Ascending aorta (tissue), 2 donors: ENCODE measurements around the gene CFAP43. TPM values are rescaled to one million over a fixed set of nuclear protein-coding genes. Genes with fewer than 3 reads are reported as not detected.

ENCODE experiments used
- DNase-seq, 2 donors: peaks; one replicate each; pipeline ENCODE4 v3.0.0-alpha.2; 2019; ENCODE audit warnings: low spot score in 2 of 2
- H3K27ac ChIP-seq, 2 donors: fragments of 200-600 bp; sonication (generic); one replicate each; pipeline ENCODE4 v1.5.1; 2016 to 2017; ENCODE audit warnings: mild to moderate bottlenecking in 1 of 2
- H3K27me3 ChIP-seq: fragments of 200-600 bp; sonication (generic); one replicate; pipeline ENCODE4 v1.5.1; 2017
- H3K36me3 ChIP-seq, 2 donors: fragments of 200-600 bp; sonication (generic); one replicate each; pipeline ENCODE4 v1.5.1; 2016
- H3K4me1 ChIP-seq, 2 donors: fragments of 200-600 bp; sonication (generic); one replicate each; pipeline ENCODE4 v1.5.1; 2016 to 2017; ENCODE audit warnings: mild to moderate bottlenecking in 1 of 2
- H3K4me3 ChIP-seq, 2 donors: fragments of 200-600 bp; sonication (generic); one replicate each; pipeline ENCODE4 v1.5.1; 2016 to 2017; ENCODE audit warnings: mild to moderate bottlenecking in 1 of 2
- H3K9me3 ChIP-seq, 2 donors: fragments of 200-600 bp; sonication (generic); one replicate each; pipeline ENCODE4 v1.5.1; 2016
- intact Hi-C: fragments of 100-400 bp; cut with DNase I; formaldehyde crosslinking; loops from one replicate; pipeline ENCODE4 v1.15.1; 2023
- total RNA-seq: library from RNA; depleted of rRNA; stranded (reverse); fragments of >200 nt; gene quantifications from one replicate; pipeline ENCODE4 v1.1.0, GENCODE V29; 2016
- TF ChIP-seq, protein P1 (sequence below), 3 experiments: fragments of 200-600 bp in 2 of 3; fragments of 450-650 bp in 1 of 3; sonication (generic) in 2 of 3; IDR thresholded peaks; one replicate each; pipeline ENCODE4 v1.5.1; 2016 to 2019; ENCODE audit warnings: antibody characterized with exemption in 3 of 3, mild to moderate bottlenecking in 1 of 3, moderate library complexity in 1 of 3

Gene CFAP43
- total RNA-seq, 1 donor from 2014 or later, result 0.96 TPM

DNA sequence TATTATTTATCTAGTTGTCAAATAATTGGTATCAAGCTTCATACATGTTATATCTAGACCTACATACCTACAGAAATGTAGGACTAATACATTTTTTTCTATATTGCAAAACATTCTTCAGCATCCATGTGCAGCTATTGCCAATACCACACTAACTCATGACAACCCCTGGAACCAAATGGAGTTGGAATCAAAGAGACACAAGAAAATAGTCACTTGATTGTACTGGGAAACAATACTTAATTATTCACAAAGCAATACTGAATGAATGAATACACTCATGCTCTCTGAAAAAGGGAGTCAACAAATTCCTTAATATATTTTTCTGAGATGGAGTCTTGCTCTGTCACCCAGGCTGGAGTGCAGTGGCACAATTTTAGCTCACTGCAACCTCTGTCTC, 10.4 kb upstream of the CFAP43 start:
- DNase-seq, result no peak
- H3K4me1 ChIP-seq, result no peaks in the 10 kb centered on the region
- intact Hi-C loops, result no loop called here
- TF ChIP-seq, protein P1, sequence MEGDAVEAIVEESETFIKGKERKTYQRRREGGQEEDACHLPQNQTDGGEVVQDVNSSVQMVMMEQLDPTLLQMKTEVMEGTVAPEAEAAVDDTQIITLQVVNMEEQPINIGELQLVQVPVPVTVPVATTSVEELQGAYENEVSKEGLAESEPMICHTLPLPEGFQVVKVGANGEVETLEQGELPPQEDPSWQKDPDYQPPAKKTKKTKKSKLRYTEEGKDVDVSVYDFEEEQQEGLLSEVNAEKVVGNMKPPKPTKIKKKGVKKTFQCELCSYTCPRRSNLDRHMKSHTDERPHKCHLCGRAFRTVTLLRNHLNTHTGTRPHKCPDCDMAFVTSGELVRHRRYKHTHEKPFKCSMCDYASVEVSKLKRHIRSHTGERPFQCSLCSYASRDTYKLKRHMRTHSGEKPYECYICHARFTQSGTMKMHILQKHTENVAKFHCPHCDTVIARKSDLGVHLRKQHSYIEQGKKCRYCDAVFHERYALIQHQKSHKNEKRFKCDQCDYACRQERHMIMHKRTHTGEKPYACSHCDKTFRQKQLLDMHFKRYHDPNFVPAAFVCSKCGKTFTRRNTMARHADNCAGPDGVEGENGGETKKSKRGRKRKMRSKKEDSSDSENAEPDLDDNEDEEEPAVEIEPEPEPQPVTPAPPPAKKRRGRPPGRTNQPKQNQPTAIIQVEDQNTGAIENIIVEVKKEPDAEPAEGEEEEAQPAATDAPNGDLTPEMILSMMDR (IDR thresholded peaks at IDR 0.05), result no peak
- H3K27me3 ChIP-seq, result no peaks in the 10 kb centered on the region
- no peaks in the 10 kb centered on the region for H3K36me3 ChIP-seq
- H3K27ac ChIP-seq, result no peak overlapping the region
- H3K9me3 ChIP-seq, result no peaks in the 10 kb centered on the region
- H3K4me3 ChIP-seq, result no peak overlapping the region

DNA sequence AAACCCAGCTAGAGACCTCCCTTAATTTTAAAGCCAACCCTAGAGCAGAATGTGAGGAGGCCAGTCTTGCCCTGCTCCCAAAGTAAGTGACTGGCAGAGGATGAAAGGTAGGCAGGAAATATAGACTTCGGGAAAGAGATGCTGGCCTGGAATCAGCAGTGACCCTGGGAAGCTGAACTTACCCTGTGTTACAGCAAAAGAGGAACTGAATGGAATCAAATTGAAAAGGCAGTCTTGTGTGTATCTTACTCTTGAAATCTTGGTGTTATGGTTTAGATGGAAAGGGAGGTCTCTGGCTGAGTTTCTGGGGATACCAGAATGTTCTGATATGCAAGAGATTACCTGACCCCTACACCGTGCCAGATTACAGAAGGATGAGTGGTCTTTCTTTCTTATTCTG, 7.9 kb upstream of the CFAP43 start:
- Histone ChIP-seq H3K36me3 (no peaks in the 10 kb centered on the region), H3K27me3 (no peaks in the 10 kb centered on the region), H3K4me3 (no peak overlapping the region), H3K27ac (no peak overlapping the region), H3K9me3 (no peaks in the 10 kb centered on the region), H3K4me1 (no peaks in the 10 kb centered on the region)
- intact Hi-C loops, result no loop called here
- no peak for DNase-seq
- TF ChIP-seq, protein P1 (IDR thresholded peaks at IDR 0.05), result no peak

DNA sequence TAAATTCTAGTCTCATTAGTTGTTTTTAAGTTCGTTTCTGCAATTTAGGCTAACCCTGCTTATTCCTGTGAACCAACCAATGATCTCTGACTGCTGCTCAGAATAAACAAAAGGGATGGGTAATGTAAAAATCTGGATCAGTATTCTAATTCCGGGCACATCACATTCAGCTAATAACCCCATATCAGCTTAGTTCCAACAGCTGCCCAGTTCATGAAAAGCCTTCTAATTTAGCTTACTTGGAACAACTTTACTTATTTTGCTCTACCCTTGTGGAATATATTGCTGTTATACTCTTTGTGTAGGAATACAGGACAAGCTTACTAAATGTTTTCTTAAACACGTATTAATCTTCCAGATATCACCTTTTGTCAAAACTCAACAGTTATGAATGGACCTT, 3.6 kb upstream of the CFAP43 start:
- TF ChIP-seq, protein P1 (IDR thresholded peaks at IDR 0.05), result no peak
- H3K4me1 ChIP-seq, result peaks cover 0 to 7% of the 10 kb centered on the region in 2 donors
- intact Hi-C loops, result no loop called here
- no peak for DNase-seq
- no peaks in the 10 kb centered on the region for H3K27me3 ChIP-seq
- no peak overlapping the region for H3K27ac ChIP-seq
- H3K4me3 ChIP-seq, result no peak overlapping the region
- H3K9me3 ChIP-seq, result no peaks in the 10 kb centered on the region
- H3K36me3 ChIP-seq, result no peaks in the 10 kb centered on the region

DNA sequence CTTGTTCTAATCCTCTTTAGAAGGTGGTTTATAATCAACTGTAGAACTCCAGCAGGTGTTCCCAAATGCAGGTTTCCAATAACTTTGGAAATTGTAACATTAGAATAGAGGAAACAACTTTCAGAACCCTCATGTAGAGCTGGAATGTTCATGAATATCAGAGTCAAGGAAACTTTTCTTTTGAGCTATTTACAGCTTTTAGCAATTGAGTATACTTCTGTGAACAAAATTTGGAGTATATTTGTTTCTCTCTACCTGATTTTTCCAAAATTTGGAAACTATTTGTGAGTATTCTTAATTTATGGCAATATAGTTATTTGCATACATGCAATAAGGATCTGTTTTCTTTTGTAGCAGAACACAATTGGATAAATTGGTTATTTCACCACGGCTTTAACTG, 2.8 kb upstream of the CFAP43 start:
- Histone ChIP-seq H3K4me3 (no peak overlapping the region), H3K36me3 (no peaks in the 10 kb centered on the region), H3K9me3 (no peaks in the 10 kb centered on the region), H3K27me3 (no peaks in the 10 kb centered on the region), H3K27ac (no peak overlapping the region), H3K4me1 (peaks cover 0 to 7% of the 10 kb centered on the region in 2 donors)
- DNase-seq, result no peak
- TF ChIP-seq, protein P1 (IDR thresholded peaks at IDR 0.05), result no peak
- intact Hi-C loops, result no loop called here

DNA sequence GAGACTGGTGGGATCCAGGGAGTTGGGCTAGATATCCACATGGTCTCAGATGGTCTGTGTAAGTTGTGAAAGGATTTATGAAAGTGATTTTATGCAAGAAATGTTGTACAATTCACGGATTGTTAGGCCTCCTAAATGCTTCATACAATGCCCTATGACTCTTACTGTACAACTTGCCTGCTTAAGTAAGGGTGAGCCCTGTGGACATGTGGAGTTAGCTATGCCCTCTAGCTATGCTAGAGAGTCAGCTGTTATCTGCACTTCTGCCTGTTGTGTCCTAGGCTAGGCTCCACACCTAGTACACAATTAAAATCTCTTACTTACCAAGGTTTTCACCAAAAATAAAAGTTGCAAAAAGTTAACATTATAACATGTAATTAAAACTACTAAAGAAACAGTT, 1.7 kb upstream of the CFAP43 start:
- TF ChIP-seq, protein P1 (IDR thresholded peaks at IDR 0.05), result no peak
- DNase-seq, result no peak
- Histone ChIP-seq H3K36me3 (no peaks in the 10 kb centered on the region), H3K9me3 (no peaks in the 10 kb centered on the region), H3K27ac (no peak overlapping the region), H3K4me3 (no peak overlapping the region), H3K4me1 (peaks cover 0 to 7% of the 10 kb centered on the region in 2 donors), H3K27me3 (no peaks in the 10 kb centered on the region)
- intact Hi-C loops, result loop anchor here (2.0 kb wide), 1 partner anchor 35 kb away; the partner anchor contains the start of gene GSTO2

DNA sequence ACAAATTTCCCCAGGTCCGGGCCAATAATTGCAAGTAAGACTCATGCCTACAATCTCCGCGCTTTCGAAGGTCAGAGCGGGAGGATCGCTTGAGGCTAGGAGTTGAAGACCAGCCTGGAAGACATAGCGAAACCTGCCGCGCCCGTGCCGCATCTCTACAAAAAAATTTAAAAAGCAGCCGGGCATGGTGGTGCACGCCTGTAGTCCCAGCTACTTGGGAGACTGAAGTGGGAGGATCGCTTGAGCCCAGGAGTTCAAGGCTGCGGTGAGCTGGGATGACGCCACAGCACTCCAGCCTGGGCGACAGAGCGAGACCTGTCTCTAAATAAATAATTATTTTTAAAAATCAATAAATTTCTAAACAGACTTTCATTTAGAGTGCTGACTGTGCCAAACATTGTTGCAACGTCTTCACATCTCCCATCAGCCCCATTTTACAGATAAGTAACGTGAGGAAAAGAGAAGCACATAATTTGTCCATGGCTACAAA, 494 bp upstream of the CFAP43 start:
- TF ChIP-seq, protein P1 (IDR thresholded peaks at IDR 0.05), result no peak
- no peak overlapping the region for H3K27ac ChIP-seq
- peaks cover 0 to 7% of the 10 kb centered on the region in 2 donors for H3K4me1 ChIP-seq
- no peaks in the 10 kb centered on the region for H3K36me3 ChIP-seq
- peak overlapping the region; percentile 71 to 88 for H3K4me3 ChIP-seq
- intact Hi-C loops, result loop anchor here (1.0 to 2.0 kb wide), 4 partner anchors 23 to 121 kb away; partner anchors contain the start of genes CFAP58 and GSTO2
- no peaks in the 10 kb centered on the region for H3K27me3 ChIP-seq
- no peaks in the 10 kb centered on the region for H3K9me3 ChIP-seq
- no peak for DNase-seq
